ELF-1 (cell line): Measurements from ENCODE around the gene TMEM258.
A peak's percentile ranks its signal among the peaks of the same experiment; 100 is the strongest.

Source experiments
- DNase-seq: peaks from one replicate; pipeline ENCODE4 v3.0.0-alpha.2; 2016; ENCODE audit warnings: low read depth, low spot score

Gene TMEM258

GRCh38 chr11:61777234-61778090 lies 14.9 kb downstream of the TMEM258 start:
- peak; percentile 56 for DNase-seq

- DNase-seq, result peak; percentile 90
Measured at GRCh38 chr11:61776561-61777075, 15.8 kb downstream of the TMEM258 start.

DNA sequence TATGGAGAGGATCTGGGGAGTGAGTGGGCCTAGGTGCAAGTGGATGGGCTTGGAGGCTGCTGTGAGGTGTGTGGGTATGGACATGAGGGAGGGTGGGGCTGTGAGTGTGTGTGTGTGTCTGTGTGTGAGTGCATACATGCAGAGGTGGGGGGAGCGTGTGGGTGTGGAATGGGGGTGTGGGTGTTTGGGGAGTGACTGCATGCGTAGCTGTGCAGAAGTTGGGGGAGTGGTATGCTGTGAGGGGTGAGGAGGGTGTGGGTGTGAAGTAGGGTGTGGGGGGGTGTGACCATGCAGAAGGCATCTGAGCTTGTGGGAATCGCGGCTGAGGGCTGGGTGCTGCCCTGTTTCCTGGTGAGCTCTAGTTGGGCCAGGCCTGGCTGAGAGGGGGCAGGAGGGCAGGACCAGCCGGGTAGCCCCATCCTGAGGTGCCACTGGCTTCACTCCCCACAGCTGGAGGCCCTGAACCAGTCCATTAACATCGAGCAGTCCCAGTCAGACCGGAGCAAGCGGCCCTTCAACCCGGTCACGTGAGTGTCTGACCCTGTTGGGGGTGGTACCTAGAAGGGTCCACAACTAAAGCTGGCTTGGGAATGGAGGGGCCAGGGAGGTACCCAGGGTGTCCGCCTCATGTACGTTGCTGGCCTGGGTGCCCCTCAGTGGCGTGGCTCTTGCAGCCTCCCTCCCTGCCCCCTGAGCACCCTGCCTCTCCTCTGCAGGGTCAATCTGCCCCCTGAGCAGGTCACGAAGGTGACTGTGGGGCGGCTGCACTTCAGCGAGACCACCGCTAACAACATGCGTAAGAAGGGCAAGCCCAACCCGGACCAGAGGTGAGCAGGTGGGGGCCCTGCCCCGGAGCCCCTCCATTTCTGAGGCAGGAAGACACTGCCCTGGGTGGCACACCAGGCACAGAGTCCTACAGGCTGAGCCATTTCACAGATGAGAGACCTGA lies 16.5 kb downstream of the TMEM258 start:
- DNase-seq, result no peak

DNA sequence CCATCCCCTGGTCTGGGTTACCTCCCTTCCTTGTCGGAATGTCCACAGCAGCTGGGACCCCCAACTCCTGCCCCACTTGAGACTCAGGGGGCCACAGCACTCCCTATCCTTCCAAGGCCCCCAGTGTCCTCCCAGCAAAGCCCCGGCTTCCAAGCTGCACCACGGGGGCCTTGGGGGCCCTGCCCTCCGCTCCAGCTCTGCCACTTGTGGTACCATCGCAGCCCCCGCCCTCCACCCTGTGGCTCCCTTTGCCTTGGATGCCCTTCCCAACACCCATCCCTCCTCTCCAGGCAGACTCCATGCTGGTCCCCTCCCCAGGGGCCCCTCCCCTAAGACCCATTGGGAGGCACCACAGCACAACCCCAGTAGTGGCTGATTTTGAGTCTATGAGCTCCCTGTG lies 17.3 kb downstream of the TMEM258 start:
- no peak for DNase-seq

GRCh38 chr11:61774411-61774810 lies 18.0 kb downstream of the TMEM258 start:
- DNase-seq, result no peak

- no peak for DNase-seq
Measured at GRCh38 chr11:61773809-61774208, 18.6 kb downstream of the TMEM258 start.

- peak; percentile 93 for DNase-seq
Measured at GRCh38 chr11:61773356-61773755, 19.0 kb downstream of the TMEM258 start.

- peak; percentile 86 for DNase-seq
Measured at GRCh38 chr11:61771985-61772455, 20.4 kb downstream of the TMEM258 start.

DNA sequence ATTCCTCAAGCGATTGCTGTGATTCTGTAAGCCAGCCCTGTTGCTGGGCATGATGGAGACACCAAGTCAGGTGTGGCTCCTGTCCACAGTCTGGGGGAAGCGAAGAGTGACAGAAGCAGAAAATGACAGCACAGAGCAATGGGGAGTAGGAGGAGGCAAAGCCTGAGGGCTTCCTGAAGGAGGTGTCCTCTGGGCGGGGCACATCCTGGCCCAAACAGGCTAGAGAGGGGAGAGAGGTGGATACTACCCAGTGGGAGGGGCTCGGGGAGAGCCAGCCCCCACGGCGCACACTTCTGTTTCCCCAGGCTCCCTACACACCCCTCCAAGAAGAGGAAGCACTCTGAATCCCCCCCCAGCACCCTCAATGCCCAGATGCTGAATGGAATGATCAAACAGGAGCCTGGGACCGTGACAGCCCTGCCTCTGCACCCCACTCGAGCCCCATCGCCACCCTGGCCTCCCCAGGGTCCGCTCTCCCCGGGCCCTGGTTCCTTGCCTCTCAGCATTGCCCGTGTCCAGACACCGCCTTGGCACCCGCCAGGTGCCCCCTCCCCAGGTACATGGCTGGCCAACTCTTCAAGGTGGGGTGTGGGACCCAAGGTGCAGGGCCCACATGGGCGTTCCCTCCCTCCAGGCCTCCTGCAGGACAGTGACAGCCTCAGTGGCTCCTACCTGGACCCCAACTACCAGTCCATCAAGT lies 21.1 kb downstream of the TMEM258 start:
- no peak for DNase-seq

DNA sequence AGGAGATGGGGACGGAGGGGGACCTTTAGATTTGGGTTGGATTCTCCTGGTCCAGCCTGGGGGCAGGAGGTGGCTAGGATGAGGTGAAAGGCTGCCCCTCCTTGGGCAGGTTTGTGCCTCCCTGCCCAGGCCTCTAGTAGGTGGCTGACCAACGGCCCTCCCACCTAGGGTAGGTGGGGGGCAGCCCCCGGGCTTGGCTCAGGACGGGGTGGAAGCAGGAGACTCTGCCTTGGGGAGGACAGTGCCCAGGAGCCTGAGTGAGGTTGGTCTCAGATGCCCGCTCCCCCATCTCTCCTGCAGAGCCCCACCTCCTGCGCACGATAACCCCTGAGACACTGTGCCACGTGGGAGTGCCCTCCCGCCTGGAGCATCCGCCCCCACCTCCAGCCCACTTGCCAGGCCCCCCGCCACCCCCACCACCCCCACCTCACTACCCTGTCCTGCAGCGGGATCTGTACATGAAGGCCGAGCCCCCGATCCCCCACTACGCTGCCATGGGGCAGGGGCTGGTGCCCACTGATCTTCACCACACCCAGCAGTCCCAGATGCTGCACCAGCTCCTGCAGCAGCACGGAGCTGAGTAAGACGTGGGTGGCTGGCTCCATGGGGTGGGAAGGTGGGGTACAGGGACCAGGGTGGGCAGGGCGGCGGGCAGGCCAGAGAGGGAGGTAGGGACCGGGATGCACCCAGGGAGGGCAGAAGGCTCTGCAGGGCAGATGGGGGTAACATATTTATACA lies 22.3 kb downstream of the TMEM258 start:
- DNase-seq, result no peak

- no peak for DNase-seq
Measured at GRCh38 chr11:61769169-61769920, 23.1 kb downstream of the TMEM258 start.

- no peak for DNase-seq
Measured at GRCh38 chr11:61768376-61769076, 23.9 kb downstream of the TMEM258 start.

DNA sequence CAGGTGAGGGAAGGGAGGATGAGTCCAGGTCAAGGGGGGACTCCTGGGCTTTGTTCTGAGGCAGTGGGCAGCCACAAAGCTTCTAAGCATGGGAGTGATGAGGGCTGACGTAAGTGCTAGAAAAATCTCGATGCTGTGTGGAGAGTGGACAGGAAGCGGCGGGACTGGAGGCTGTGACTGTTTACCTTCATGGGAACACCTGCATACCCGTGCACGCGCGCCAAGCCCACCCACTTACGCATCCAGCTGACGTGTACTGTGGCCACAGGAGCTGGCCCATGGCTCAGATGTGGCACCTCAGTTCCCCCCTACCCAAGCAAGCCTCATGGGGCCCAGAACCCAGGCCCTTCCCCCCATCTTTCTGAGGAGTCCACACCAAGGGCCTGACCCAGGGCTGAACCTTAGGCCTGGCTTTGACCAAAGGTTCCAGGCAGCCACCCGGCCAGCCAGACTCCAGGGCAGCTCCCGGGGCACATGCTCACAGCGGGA lies 26.0 kb downstream of the TMEM258 start:
- no peak for DNase-seq

GRCh38 chr11:61765550-61766253 lies 26.7 kb downstream of the TMEM258 start:
- no peak for DNase-seq

- DNase-seq, result peak; percentile 57
Measured at GRCh38 chr11:61764606-61765260, 27.7 kb downstream of the TMEM258 start.

DNA sequence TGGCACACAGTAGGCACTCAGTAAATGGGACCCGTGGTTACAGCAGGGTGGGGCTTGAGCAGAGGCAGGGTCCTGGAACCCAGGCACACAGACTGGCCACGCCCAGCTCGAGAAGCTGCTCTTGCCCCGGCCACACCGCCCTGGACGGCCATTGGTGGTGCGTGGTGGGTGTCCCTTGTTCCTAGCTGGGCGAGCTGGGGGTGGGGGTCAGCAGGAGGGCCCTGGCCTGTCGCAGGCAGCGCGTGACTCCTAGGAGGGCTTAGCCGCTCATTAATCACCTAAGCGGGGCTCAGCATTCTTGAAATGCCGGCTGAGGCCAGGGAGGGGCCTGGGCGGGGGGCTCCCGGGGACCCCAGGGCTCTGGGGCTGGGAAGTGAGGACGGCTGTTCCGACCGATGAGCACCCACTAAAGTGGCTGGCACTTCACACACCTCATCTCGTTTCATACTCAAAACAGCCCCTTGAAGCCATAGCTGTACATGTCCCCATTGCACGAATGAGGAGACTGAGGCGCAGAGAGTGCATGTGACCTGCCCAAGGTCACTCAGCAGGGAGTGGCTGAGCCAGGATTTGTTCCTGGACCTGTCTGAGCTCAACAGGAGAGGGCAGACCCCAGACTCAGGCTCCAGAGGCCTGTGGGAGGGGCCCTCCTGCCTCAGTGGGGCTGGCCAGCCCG lies 28.3 kb downstream of the TMEM258 start:
- DNase-seq, result no peak

GRCh38 chr11:61762798-61763197 lies 29.6 kb downstream of the TMEM258 start:
- no peak for DNase-seq
